SH-SY5Y (cell line): Measurements from ENCODE around the gene ADAM19.

ENCODE experiments used
- GATA2 ChIP-seq: IDR thresholded peaks from 2 replicates; pipeline ENCODE4 v1.6.1; 2011; ENCODE audit warnings: mild to moderate bottlenecking, low read depth, low read length
- GATA3 ChIP-seq: IDR thresholded peaks from 2 replicates; pipeline ENCODE4 v1.6.1; 2011; ENCODE audit warnings: low read depth, mild to moderate bottlenecking, low read length, moderate library complexity

ADAM19 gene

DNA sequence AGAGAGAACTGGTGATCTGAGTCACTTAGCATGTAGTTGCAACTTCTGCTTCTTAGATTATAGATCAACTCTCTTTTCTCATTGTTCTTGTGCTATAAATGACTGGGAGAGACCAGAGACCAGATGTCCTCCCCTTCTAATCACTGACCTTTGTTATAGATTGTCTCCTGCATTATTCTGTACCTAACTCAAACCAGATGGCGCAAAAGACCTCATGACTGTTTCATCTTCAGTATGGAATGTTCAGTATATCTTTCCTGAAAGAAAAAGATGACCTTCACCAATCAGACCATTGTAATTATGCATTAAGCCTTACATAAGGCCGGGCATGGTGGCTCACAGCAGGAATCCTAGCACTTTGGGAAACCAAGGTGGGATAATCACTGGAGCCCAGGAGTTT lies 30.5 kb upstream of the ADAM19 start:
- no peak for TF ChIP-seq GATA3
- no peak for TF ChIP-seq GATA2

DNA sequence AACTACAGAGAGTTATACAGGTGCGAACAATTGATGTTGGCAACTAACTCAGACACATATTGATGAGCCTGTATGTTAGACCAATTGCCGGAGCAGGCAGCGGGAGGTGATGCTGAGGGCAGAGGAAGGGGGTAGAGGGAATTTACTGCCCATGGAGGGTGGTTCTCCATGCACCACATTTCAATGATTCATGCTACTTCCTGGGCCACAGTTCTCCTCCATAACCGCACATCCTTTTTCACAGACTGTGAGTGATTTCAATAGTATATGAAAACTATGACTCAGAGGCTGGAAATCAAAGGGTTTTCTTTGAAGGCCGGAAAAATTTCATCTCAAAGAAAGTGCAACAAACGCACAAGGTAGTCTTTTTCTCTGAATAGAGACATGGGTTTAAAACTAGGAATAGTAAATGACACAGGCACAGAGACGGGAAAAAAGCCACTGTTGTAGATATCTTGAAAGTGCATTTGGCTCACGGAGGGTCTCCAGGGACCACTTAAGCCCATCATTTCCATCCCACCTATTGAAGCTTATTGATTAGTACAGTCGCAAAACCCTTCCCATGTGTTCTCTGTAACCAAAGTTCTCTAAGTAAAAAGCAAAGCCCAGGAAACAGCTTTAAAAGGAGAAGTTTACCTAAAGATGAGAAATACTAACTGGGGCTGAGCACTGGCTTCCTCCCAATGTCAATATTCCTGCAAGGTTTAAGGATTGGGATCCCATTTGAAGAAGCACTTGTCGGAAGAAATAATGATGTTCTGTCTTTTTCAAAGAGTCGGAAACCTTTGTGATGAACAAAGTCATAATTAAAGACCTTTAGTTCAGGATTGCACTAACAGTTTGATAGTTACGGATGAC lies 28.0 kb upstream of the ADAM19 start:
- TF ChIP-seq GATA3: no peak
- no peak for TF ChIP-seq GATA2

DNA sequence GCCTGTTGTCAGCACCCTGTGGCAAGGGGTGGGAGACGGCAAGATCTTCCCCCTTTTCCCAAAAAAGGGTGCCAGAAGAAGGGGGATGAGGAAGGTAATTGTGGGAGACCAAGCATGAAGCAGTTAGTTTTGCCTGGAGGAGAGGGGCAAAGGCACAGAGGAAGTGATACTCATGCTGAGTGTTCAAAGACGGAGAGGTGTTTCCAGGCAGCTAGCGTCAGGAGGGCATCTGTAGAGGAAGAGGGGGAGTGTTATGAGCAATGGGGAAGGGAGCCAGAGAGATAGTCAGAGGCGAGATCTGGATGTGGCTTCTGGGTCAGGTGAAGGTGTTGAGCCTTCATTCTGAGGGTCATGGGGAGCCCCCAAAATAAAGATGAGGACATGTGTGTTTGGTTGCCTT lies 26.9 kb upstream of the ADAM19 start:
- TF ChIP-seq GATA2 (no peak), GATA3 (no peak)

DNA sequence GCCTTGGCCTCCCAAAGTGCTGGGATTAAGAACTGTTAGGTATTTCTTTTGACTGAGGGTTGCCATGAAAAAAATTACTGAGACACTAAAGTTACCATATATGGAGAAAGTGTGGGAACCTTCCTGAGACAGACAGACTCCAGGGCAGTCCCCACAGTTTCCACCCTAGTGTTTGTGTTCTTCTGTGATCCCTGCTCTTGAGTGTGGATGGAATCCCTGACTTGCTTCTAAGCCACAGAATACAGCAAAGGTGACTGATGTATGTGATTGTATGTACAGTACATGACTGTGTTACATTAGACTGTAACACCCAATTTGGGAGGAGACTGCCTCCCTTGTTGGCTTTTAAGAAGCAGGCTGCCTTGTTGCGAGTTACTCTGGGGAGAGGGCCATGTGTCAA lies 24.7 kb upstream of the ADAM19 start:
- no peak for TF ChIP-seq GATA3
- no peak for TF ChIP-seq GATA2

DNA sequence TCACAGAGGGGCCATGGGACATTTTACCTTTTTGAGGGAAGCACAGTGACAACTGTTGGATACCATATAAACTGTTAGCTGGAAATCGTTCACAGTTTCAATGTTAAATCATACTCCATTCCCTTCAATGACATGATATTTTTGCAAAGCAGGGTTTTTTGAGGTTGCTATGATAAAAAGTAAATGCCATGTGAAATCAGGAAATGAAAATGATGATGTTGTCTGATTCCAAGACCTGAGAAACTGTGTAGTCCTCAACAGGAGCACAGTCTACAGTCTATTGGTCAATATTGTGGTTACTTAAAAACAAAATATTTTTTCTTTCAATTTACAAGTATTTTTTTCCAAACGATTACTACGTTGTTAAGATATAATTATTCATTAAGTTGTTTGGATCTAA lies 24.0 kb upstream of the ADAM19 start:
- TF ChIP-seq GATA3 (no peak), GATA2 (no peak)

DNA sequence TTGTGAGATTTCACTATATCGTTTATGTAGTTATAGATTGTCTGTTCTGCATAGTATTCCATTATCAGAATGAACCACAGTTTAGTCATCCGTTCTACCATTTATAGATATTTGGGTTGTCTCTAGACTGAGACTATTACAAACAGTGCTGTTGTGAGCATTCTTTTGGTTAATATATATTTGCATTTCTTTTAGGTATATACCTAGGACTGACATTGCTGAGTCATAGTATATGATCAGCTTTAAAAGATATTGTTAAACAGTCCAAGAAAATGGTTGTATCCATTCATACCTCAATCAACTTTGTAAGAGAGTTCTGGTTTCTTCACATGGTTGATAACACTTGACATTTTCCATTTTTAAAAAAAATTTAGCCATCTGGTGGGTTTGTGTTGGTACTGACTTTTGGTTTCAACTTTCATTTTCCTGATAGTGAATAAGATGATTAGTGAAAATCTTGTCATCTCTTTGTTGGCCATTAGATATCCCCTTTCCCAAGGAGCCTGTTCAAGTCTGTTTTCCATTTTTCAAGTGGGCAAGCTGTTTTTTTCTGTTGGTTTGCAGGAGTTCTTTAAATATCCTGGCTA lies 22.9 kb upstream of the ADAM19 start:
- TF ChIP-seq GATA2: no peak
- no peak for TF ChIP-seq GATA3

DNA sequence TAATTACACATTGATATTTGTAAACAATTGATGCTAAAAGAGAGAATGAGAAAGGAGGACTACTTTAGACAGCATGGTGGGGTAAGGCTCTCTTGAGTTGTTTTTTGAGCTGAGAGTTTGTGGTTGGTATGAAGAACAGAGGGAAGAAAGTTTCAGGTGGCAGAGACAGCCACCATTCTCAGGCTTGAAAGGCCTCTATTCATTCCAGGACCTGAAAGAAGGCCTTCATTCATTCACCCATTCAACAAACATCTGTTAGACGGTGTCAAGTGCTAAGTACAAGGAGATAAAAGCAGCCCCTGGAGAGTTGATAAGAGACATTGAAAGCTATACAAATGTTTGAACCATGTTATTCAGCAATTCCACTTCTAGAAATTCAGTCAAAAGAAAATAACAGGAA lies 21.7 kb upstream of the ADAM19 start:
- no peak for TF ChIP-seq GATA3
- TF ChIP-seq GATA2: no peak

DNA sequence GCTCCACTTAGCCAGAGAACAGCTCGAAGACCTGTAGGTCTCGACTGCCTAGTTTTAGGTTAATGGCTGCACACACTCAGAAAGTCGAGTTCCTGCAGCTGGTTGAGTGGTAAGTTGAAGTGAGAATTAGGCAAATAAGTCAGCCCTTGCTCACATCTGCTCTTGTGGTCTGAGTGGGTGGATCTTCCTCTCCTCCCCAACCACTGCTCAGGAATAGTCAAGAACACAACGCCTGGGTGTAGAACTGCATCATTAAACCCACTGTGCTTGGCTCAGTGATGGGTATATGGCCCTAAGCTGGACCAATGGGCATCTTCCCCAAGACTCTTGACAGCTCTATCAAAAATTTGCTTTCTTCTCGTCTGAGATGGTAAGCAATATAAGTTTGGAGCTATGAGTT lies 20.9 kb upstream of the ADAM19 start:
- TF ChIP-seq GATA2 (no peak), GATA3 (no peak)

DNA sequence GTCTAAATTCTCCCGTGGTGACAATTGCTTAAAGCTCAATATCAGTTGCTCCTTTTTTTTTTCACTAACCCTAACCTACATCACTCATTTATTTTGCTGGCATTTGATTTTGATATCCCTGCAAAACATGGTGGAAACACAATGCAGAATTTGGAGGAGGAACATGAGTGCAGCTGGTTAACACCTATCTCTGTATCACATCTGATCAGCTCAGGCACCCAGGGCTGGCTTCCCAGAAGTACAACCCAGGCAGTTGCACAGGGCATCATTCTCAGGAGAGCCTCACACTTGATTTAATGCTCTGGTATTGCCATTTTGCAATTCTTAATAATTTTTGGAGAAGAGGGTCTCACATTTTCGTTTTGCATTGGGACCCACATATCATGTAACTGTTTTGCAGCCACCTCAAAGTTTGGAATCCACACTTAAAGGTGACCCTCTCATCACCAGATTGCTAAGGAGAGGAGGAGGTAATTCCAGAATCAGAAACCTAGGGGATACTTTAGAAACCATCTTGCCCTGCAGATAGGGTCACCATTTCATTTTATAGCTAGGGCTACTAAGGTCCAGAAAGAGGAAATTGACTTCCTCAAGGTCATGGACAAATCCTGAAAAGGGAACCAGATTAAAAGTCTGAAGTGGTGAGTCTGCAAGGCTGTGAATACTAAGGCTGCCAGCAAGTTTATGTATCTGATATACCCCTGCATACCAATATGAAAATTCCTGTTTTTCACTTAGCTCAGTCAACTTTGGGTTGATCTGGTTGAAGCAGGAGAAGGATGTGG lies 19.3 kb upstream of the ADAM19 start:
- peak; percentile 61 for TF ChIP-seq GATA2
- peak; percentile 38; the same call in 1 of the 2 replicates for TF ChIP-seq GATA3

DNA sequence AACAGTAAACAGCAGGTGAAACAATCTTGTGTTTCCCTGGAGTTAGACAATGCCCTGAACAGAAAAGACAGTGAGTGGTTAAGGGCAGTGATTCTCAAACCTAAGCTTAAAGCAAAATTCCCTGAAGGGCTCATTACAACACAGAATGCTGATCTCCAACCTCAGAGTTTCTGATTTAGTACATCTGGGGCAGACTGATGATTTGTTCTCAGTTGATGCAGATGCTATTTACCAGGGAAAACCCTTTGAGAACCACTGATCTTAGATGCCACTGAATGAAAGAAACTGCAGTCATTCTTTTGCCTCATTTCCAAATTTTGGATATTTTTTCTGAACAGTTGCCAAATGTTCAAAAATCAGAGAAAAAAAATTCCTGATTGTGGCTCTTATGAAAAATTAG lies 18.7 kb upstream of the ADAM19 start:
- TF ChIP-seq GATA2 (no peak), GATA3 (no peak)

DNA sequence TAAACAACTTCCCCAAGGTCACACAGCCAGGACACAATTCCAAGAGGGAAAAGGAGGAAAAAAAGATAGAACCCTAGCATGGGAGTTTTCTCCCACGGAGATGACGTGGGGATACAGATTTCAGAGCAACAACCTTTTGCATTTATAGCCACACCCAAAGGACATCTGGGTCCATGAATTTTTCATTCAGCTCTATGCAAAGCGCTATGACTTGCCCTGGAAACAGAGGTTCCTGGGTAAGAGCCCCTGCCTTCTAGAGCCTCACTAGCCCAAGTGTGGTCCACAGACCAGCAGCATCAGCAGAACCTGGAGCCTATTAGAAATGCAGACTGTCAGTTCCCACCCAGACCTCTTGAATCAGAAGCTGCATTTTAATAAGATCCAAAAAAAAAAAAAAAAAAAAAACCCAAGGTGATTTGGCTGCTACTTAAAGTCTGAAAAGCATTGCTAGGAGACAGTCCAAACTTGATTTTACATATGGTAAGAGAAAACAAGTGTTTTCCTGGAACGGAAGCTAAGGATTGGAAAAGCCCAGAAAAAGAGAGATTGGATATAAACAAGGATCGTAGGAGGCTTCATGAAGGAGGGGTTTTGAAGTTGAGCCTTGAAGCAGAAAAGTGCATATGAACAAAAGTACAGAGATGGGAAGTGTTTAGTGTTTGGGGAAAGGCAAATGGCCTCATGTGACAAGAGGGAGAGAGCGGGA lies 17.6 kb upstream of the ADAM19 start:
- no peak for TF ChIP-seq GATA3
- TF ChIP-seq GATA2: no peak

DNA sequence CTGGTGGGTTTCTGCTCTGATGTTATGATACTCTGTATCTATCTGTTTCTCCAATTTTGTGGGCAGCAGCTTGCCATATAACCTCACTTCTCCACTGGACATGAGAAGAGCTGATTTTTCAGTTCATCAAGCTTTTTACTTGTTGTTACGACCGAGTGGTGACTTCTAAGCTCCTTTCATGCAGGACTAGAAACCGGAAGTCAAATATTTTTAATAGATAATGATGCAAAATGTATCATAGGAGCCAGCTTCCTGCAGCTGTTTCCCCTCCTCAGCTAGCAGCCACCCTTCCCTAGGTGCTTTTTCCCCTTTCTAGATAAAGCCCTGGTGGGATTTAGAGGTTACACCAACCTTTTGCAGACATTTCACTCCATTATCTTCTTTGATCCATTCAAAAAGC lies 17.0 kb upstream of the ADAM19 start:
- no peak for TF ChIP-seq GATA3

DNA sequence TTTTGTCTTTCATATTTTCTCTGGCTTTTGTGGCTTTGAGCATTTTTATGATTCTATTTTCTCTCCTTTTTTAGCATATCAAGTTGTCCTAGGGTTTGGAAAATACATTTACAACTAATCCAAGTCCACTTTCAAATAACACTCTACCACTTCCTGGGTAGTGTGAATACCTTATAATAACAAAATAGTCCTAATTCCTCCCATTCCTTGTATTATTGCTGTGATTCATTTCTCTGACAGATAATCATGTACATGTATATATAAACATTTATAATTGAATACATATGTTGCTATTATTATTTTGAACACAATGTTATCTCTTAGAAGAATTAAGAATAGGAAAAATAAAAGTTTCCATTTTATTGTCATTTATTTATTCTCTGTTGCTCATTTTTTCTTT lies 14.9 kb upstream of the ADAM19 start:
- TF ChIP-seq GATA3: no peak
- TF ChIP-seq GATA2: no peak

DNA sequence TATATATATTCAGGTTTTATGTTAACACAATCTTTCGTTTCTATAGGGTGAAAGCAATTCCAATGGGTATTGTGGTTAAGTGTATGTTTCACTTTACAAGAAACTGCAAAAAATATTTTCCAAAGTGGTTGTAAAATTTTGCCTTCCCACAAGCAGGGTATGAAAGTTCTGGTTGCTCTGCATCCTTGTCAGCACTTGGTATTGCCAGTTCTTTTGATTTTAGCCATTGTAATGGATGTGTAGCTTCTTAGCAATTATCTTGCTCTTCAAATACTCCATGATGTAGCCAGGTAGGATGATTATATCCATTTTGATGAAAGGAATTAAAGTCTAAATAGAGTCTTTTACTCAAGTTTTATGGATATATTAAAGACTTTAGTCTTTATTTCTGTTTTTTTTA lies 9.1 kb upstream of the ADAM19 start:
- TF ChIP-seq GATA2: no peak
- TF ChIP-seq GATA3: no peak
